Measurements from ENCODE around the gene TBCK. TPM values are rescaled to one million over a fixed set of nuclear protein-coding genes. Genes with fewer than 3 reads are reported as not detected.

TBCK gene
- total RNA-seq, 1 experiment from 2014 or later = 19.7 TPM

DNA sequence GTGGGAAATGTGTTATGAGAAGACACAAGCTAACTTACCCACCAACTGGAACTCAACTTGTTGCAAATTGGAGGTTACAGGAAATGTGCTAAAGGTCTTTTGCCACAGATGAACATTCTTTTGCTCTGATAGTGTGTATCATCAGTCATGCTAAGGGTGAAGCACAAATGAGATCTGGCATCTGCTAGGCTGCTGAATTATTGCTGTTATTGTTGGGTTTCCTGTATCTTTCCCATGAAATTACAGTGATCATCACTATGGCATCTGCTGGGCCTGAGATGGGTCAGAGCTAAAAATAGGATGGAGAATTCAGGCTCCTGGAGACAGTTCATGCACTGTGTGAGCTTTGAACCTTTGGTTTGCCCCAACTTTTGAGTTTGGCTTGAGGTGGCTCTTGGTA is 296.2 kb downstream of the TBCK start:
- peaks cover 8% of the 10 kb centered on the region for H3K4me1 Mint-ChIP-seq (ENCODE audit: low read depth, unreplicated experiment)
- no peak overlapping the region for H3K4me3 Mint-ChIP-seq (ENCODE audit: low read depth, unreplicated experiment)
- no peak for DNase-seq
- H3K9me3 Mint-ChIP-seq (ENCODE audit: low read depth, unreplicated experiment) = peaks cover 6% of the 10 kb centered on the region
- H3K36me3 Mint-ChIP-seq (ENCODE audit: insufficient read depth, unreplicated experiment) = no peaks in the 10 kb centered on the region
- CTCF ChIA-PET = no interaction called here
- TF ChIP-seq CTCF (IDR thresholded peaks at IDR 0.05; ENCODE audit: unreplicated experiment) = no peak
- H3K27me3 Mint-ChIP-seq (ENCODE audit: unreplicated experiment) = no peaks in the 10 kb centered on the region
- intact Hi-C loops (cut with micrococcal nuclease; ENCODE audit: unreplicated experiment) = no loop called here
- no peak overlapping the region for H3K27ac Mint-ChIP-seq (ENCODE audit: unreplicated experiment)
- BruUV-seq (replicated peaks) = no TSS peak

- no peak for TF ChIP-seq CTCF (IDR thresholded peaks at IDR 0.05; ENCODE audit: unreplicated experiment)
- no TSS peak for BruUV-seq (replicated peaks)
- H3K27ac Mint-ChIP-seq (ENCODE audit: unreplicated experiment) = no peak overlapping the region
- DNase-seq = no peak
- H3K9me3 Mint-ChIP-seq (ENCODE audit: low read depth, unreplicated experiment) = peaks cover 12% of the 10 kb centered on the region
- H3K4me1 Mint-ChIP-seq (ENCODE audit: low read depth, unreplicated experiment) = peaks cover 8% of the 10 kb centered on the region
- CTCF ChIA-PET = no interaction called here
- intact Hi-C loops (cut with micrococcal nuclease; ENCODE audit: unreplicated experiment) = no loop called here
- no peaks in the 10 kb centered on the region for H3K27me3 Mint-ChIP-seq (ENCODE audit: unreplicated experiment)
- no peak overlapping the region for H3K4me3 Mint-ChIP-seq (ENCODE audit: low read depth, unreplicated experiment)
- H3K36me3 Mint-ChIP-seq (ENCODE audit: insufficient read depth, unreplicated experiment) = no peaks in the 10 kb centered on the region
These were observed 298.0 kb downstream of the TBCK start for GRCh38 chr4:106017975-106018374.

DNA sequence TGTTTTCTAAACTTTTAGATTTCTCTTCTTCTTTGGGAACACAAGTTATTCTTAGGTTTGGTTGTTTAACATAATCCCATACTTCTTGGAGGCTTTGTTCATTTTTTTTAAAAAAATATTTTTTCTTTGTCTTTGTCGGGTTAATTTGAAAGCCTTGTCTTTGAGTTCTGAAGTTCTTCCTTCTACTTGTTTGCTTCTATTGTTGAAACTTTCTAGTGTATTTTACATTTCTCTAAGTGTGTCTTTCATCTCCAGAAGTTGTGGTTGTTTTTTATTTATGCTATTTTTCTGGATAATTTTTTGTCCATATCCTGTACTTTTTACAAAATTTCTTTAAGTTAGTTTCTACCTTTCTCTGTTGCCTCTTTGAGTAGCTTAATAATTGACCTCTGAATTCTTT is 304.6 kb downstream of the TBCK start:
- H3K27ac Mint-ChIP-seq (ENCODE audit: unreplicated experiment) = no peak overlapping the region
- intact Hi-C loops (cut with micrococcal nuclease; ENCODE audit: unreplicated experiment) = no loop called here
- H3K36me3 Mint-ChIP-seq (ENCODE audit: insufficient read depth, unreplicated experiment) = no peaks in the 10 kb centered on the region
- no peak for TF ChIP-seq CTCF (IDR thresholded peaks at IDR 0.05; ENCODE audit: unreplicated experiment)
- CTCF ChIA-PET = interaction anchor here (0.6 kb wide), 1 partner anchor 1033 kb away, joined by 5 read pairs; no protein-coding TSS in a partner anchor
- H3K9me3 Mint-ChIP-seq (ENCODE audit: low read depth, unreplicated experiment) = peaks cover 19% of the 10 kb centered on the region
- BruUV-seq (replicated peaks) = no TSS peak
- H3K4me1 Mint-ChIP-seq (ENCODE audit: low read depth, unreplicated experiment) = peaks cover 9% of the 10 kb centered on the region
- no peak overlapping the region for H3K4me3 Mint-ChIP-seq (ENCODE audit: low read depth, unreplicated experiment)
- DNase-seq = no peak
- H3K27me3 Mint-ChIP-seq (ENCODE audit: unreplicated experiment) = no peaks in the 10 kb centered on the region

GRCh38 chr4:106010761-106011160 is 305.2 kb downstream of the TBCK start:
- no peak for TF ChIP-seq CTCF (IDR thresholded peaks at IDR 0.05; ENCODE audit: unreplicated experiment)
- H3K36me3 Mint-ChIP-seq (ENCODE audit: insufficient read depth, unreplicated experiment) = no peaks in the 10 kb centered on the region
- CTCF ChIA-PET = no interaction called here
- H3K27ac Mint-ChIP-seq (ENCODE audit: unreplicated experiment) = no peak overlapping the region
- intact Hi-C loops (cut with micrococcal nuclease; ENCODE audit: unreplicated experiment) = no loop called here
- no peak for DNase-seq
- peaks cover 19% of the 10 kb centered on the region for H3K9me3 Mint-ChIP-seq (ENCODE audit: low read depth, unreplicated experiment)
- H3K4me3 Mint-ChIP-seq (ENCODE audit: low read depth, unreplicated experiment) = no peak overlapping the region
- no peaks in the 10 kb centered on the region for H3K27me3 Mint-ChIP-seq (ENCODE audit: unreplicated experiment)
- BruUV-seq (replicated peaks) = no TSS peak
- H3K4me1 Mint-ChIP-seq (ENCODE audit: low read depth, unreplicated experiment) = peaks cover 9% of the 10 kb centered on the region
